Activated CD4-positive, CD25-positive, alpha-beta regulatory T cell (primary cell): ENCODE measurements around the gene PES1.
"Not testable (repeated sequence)": the region's sequence is repeated elsewhere in the genome, so short reads cannot be mapped to it uniquely, and the experiment has no call there.

Experiments
- DNase-seq, 4 experiments: peaks; one replicate each; lab custom pipeline; 2025; lab: John Stamatoyannopoulos, UW

PES1 gene

DNA sequence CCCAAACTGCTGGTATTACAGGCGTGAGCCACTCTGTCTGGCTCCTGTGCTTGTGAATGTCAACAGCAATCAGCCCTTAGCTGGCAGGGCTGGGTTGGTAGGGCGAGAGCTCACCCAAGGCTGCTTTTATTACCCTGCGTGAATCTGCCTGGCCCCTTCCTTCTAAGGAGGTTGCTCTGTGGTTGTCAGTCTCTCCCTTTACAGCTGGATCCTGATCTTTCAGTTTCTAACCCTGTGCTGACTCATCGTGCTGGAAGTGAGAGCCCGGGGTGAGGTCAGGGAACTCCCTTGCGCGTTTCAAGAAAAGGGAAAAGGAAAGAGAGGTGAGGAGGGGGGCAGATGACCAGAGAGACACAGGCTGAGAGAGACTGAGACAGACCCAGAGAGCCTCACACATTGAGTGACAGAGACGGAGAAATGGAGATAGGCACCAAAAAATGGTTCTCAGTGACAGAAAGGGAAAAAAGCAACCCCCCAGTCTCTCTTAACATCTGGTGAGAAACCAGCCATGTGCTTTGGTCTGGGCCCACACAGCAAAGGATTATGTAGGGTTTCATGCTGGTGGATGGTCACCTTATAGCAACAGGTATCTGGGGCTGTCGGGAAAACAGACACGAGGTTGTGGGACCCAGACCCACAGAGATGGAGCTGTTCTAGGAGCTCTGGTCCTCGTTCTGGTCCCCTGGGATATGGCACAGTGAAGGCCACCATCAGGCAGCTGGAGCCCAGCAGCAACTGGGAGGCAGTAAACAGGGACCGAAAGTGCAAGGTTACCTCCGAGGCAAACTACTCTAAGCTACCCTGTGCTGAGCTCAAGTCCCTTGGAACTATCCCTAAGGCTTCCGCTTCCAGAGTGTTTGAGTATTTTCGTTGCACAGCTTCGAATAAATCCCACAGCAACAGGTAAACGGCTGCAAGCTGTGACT lies 17.8 kb upstream of the PES1 start:
- DNase-seq, result no peak

DNA sequence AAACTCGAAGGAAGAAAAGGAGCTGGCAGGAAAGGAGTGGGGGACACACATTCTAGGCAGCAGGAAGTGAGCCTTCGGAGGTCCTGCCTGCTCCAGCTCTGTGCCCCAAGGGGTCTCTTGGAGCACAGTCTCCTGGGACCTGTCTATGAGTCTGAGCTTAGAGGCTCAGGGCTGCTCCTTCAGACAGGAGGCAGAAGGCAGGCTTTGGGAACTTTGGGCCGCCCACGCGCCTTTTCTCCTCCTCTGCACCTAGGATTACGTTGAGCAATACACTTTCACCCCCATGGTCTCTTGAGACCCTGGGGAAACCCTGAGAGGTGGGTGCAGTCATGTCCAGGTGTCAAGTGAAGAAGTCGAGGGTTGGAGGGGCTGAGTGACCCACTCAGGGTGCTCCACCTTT lies 16.2 kb upstream of the PES1 start:
- no peak for DNase-seq

DNA sequence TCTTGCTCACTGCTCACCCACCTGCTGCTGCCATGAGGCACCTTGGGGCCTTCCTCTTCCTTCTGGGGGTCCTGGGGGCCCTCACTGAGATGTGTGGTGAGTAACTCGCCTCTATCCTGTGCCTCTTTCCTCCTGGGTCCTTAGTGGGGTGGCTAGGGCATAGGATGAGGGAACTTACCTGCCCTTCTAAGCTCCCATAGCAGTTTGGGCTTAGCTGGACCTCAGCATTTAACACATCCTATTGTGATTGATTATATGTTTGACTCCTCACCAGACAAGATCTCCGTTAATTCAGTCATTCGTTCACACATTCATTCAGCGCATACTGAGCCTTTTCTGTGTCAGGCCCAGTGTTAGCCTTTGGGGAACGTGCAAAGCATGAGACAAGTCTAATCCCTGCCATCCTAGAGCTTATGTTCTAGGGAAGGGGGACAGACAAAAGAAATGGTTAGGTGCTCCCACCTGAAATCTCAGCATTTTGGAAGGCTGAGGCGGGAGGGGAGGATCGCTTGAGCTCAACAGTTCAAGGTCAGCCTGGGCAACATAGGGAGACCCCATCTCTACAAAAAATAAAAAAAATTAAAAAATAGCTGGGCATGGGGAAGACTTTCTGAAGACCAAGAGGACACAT lies 15.7 kb upstream of the PES1 start:
- no peak for DNase-seq

DNA sequence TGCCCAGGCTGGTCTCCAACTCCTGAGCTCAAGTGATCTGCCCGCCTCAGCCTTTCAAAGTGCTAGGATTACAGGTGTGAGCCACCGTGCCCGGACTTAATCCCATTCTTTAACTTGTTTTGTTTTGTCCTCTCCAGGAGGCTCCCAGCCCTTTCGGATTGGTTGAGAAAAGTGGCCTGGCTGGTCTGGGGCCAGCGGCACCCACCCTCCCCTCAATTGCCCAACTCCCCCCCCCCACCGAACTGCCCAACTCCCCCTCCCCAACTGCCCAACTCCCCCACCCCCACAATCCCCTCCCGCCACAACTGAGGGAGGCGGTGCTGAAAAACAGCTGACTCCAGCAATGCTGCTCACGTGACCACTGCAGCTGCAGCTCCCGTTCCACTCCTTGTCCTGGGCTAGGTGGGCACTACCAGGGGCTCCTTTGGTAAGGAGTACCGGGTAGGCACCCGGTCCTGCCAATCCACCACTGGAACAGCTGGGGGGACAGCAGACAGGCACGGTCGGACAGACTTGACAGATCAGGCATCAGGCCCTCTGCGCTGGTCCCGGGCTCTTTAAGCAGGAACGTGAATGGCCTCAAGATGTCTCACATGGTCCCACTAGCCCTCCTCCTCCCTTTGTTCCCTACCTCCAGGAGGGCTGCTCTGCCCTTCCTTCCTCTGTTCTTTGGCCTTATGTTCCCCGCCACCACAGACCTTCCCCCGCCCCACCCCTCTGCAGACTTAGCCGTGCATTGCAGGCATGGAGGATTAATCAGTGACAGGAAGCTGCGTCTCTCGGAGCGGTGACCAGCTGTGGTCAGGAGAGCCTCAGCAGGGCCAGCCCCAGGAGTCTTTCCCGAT lies 15.0 kb upstream of the PES1 start, which contains the start of gene TCN2:
Gene TCN2, plus strand, starts transcription at position 720 of the 845 bp plus-strand sequence. CDS start 158 bp downstream, outside the sequence.
- DNase-seq, result peak in 2 of 4 experiments; percentile 2 to 10

DNA sequence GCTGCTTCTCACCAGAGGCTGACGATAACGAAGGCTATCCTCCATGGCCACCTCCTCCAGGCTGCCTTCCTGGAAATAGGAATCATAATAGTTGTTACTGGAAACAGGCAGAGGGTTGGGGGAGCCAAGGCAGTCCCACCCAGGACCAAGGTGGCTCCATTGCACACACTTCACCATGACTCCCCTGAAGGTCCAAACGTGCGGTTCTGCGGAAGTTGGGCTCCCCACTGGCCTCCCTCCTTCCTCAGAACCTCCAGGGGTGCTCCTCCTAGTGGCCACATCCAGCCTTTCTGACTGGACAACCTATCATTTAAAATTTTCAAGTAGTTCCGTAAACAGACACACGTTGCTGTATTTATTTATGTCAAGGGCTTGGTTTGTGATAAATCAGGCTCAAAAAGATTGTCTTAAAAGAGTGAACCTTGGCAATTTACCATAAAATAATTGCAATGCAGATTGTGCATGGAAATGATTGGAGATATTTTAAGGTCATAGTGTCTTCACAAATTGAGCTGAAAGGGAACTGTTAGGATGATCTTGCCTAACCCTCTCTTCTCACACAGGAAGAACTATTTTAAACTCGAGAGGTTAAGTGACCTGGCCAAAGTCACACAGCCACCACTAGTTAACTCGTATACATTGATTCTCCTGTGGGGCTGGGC lies 13.9 kb upstream of the PES1 start:
- peak in 2 of 4 experiments; percentile 14 to 19 for DNase-seq

DNA sequence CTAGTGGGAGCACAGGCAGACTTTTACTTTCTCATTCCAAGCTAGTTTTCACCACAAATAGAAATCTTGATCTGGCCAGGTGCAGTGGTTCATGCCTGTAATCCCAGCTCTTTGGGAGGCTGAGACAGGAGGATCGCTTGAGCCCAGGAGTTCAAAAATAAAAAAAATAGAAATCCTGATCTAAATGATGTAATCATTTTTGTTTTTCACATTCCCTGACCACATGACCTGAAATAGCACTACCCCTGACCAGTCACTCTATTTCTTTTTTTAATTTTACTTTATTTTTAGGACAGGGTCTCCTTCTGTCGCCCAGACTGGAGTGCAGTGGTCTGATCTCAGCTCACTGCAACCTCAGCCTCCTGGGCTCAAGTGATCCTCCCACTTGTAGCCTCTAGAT lies 13.0 kb upstream of the PES1 start:
- no peak for DNase-seq

DNA sequence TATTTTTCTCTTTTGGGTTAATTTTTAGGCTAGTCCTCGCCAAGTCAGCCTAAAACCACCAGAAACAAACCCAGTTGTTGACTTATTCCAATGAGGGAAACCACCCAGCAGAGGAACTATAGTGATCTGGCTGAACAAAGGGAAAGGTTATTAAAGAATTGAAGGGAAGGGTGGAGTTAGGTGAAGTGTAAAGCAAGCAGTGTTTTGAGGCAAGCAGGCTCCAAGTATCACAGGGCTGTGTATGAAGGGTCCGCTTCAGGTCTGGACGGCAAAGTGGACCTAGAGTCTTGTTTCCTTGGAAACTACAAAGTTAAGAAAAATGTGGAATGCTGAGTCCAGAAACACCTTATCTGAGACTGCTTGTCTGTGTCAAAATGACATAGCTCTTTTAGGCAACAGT lies 12.1 kb upstream of the PES1 start:
- no peak for DNase-seq

DNA sequence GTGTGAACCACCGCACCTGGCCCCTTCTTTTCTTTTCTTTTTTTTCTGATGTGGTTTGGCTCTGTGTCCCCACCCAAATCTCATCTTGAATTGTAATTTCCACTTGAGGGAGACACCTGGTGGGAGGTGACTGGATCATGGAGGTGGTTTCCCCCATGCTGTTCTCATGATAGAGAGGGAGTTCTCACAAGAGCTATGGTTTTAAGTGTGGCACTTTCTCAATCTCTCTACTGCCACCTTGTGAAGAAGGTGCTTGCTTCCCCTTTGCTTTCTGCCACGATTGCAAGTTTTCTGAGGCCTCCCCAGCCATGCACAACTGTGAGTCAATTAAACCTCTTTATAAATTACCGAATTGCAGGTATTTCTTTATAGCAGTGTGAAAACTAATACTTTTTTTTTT lies 10.3 kb upstream of the PES1 start:
- no peak for DNase-seq

DNA sequence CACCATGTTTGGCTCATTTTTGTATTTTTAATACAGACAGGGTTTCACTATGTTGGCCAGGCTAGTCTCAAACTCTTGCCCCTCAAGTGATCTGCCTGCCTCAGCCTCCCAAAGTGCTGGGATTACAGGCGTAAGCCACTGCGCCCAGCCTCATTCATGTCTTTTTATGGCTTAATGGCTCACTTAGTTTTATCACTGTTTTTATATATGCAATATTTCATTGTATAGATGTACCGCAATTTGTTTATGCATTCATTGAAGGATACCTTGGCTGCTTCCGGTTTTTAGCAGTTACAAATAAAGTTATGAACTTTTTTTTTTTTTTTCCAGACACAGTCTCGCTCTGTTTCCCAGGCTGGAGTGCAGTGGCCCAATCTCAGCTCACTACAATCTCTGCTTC lies 9.8 kb upstream of the PES1 start:
- no peak for DNase-seq

DNA sequence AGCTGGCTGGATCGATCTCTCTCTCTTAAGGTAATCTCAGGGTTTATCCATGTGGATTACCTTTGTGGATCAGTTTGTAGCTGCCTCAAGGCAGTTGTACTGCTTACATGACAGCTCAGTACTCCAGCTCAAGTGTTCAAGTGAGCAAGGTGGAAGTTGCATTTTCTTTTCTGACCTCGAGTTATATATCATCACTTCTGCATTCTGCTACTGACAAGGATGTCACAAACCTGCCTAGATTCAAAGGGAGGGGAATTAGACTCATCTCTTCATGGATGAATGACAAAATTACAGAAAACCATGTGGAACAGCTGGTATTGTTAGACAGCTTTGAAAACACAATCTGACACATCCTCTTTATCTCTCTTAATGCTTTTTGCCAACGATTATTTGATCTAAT lies 9.2 kb upstream of the PES1 start:
- no peak for DNase-seq

DNA sequence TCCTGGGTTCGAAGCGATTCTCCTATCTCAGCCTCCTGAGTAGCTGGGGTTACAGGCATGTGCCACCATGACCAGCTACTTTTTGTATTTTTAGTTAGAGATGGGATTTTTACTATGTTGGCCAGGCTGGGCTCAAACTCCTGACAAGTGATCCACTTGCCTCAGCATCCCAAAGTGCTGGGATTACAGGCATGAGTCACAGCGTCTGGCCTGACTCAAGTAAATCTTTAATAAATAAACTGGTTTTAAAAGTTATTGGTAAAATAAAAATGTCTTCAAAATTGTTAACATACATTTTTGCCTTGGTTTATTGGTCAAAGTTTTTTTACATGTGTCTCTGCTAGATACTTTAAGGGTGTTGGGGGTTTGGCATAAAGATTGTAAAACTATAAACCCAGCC lies 7.3 kb upstream of the PES1 start:
- no peak for DNase-seq

DNA sequence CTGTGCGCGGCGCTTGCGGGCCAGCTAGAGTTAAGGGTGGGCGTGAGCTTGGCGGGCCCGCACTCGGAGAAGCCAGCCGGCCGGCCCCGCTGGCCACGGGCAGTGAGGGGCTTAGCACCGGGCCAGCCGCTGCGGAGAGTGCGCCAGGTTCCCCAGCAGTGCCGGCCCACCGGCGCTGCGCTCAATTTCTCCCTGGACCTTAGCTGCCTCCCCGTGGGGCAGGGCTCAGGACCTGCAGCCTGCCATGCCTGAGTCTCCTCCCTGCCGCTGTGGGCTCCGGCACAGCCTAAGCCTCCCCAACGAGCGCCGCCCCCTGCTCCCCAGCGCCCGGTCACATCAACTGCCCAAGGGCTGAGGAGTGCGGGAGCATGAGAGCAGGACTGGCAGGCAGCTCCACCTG lies 5.2 kb upstream of the PES1 start:
- DNase-seq, result no peak

DNA sequence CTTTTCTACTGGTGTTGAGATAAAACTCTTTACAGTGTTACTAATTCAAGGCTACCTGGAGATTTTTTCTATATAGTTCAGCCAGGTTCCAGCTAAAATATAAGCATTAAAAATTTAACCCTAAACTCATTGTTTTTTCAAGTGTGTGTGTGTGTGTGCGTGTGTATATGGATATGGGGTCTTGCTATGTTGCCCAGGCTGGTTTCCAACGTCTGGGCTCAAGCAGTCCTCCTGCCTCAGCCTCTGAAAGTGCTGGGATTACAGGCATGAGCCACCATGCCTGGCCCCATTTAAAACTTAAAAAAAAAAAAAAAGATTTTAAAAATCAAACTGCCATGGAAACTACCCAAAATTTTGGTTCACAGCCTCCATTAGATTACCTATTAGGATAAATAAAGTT lies 4.5 kb upstream of the PES1 start:
- DNase-seq, result no peak

DNA sequence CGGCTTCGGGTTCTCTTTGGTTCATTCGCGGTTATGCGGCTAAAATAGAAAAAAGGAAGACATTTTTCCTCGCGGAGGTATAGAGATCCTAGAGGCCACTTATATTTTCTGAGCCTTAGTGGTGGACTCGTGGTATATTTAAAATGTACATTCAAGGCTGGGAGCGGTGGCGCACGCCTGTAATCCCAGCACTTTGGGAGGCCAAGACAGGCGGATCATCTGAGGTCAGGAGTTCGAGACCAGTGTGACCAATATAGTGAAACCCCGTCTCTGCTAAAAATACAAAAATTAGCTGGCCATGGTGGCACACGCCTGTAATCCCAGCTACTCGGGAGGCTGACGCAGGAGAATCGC lies 627 bp upstream of the PES1 start:
- DNase-seq, result not testable (repeated sequence)

DNA sequence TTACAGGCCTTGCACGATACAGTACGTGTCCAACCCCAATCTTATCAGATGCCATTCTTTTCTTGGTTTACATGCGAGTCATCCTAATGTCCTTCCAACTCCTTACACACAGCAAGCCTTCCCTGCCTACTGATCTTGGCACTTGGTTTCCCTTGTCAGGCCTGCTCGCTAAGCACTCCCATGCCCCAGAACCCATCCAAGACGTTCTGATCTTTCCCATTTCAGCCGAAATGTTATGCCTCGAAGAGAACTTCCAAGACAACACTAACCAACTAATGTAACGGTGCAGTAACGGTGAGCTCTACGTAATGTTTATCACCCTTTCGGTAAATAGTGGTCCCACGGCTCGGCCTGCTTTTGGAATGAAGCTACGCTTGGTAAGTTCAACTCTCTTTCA lies 521 bp downstream of the PES1 start:
- DNase-seq, result no peak

DNA sequence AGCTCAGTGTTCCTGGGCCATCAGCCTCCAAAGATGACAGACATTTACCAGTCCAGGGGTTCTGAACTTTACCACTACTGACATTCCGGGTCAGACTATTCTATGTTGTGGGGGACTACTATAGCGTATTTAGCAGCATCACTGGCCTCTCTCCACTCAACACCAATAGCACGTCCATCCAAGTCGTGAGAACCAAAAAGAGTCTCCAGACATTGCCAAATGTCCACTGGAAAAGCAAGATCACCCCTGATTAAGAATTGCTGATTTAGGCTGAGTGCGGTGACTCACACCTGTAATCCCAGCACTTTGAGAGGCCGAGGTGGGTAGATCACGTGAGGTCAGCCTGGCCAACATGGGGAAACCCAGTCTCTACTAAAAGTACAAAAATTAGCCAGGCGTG lies 5.3 kb downstream of the PES1 start:
- no peak for DNase-seq

DNA sequence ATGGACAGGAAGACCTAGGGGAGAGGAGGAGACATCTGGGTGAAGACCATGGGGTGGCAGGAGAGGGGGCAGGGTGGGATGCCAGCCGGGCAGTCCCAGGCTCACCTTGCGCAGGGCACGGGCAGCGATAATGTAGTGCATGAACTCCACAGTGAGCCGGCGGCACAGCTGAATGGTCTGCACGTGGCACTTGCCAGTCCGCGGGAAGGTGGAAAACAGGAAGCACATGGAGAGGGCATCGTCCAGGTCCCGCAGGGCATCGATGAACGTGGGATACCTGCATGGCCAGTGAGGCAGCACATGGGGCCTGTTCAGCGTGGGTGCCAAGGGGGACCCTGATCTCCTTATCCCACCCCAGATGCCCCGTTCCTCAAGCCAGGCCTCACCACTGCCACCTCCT lies 7.3 kb downstream of the PES1 start:
- DNase-seq, result no peak

DNA sequence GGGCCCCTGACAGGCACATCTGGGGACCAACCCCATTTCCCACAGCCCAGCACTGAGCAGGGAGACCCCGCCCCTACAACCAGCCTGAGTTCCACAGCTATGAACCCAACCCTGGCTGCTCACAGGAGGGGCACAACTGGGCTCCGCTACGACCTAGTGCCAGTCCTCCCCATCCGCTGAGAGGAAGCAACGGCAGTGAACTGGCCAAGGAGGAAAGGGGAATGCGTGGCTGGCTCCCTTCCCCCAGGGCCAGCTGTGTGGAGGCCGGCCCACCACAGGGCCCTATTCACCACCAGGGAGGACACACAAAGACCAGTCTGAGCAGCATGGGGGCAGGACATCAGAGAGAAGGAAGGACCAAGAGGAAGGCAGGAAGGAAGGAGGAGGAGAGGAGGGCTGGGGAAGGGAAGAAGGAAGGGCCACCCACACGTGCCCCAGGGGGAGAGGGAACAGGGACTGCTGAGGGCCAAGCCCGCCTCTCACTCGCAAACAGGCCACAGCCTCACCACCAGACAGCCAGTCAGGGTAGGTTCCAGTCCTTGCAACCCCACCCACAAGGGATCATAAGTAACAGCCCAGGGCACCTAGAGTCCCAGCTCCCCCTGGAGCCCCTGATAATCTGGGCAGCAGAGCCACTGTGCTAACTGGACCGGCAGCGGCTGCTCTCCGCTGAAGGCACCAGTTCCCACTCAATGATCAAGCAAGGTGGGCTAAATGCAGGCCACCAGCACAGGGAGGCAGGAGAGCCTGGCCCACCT lies 8.7 kb downstream of the PES1 start:
- DNase-seq, result no peak

DNA sequence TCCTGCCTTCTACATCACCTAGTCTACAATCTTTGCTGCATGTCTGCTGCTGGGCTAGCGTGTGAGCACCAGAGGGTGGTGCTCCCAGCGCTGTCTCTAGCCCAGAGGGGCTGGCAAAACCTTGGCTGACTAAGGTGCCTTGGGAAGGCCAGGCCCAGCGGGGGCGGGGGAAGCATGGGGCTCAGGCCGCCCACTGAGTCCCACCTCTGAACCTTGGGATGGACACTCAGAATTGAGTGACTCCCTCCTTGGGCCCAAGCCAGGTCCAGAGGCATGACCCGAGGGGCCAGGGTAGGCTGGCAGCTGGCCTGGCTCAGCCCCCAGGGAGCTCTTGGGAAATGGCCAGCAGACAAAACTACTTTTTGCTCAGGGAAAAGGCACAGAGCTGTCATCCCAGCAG lies 9.7 kb downstream of the PES1 start:
- no peak for DNase-seq

DNA sequence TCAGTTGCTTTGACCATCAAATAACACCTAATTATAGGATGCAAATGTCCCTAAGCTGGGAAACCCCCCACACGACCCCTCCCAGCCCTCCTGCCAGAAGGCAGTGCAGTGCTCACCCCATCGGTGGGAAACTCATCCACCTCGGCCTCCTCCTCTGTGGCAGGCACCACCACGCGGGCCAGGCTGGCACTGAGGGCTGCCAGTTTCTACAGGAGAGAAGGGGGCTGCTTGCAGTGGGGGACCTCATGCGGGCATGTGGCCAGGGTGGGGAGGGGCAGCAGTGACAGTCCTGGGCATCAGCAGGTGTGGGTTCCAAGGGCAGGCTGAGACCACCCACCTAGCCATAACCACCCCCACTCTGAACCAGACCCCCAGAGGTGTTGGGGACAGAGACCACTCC lies 10.8 kb downstream of the PES1 start:
- DNase-seq, result no peak

DNA sequence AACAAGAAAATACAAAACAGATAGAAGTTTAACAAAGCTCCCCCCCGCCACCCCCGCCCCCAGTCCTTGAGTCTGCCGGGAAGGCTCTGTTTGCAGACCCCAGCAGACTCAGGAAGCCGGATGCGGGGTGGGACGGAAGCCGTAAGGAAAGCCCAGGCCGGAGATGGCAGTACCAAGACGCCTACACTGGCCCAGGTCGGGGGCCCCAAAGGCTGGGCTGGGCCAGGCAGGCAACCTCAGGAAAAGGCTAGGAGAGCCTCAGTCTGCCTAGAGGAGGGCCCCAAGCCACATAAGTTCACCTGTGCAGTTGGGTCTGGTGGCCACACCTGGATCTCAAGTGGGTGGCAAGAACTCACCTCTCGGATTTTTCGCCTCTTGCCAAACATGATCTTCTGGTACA lies 13.2 kb downstream of the PES1 start:
- DNase-seq, result no peak
